Bronchial epithelial cell (primary cell): ENCODE measurements around the gene TTC17. TPM values are rescaled to one million over a fixed set of nuclear protein-coding genes. Genes with fewer than 3 reads are reported as not detected.

Experiments
- DNase-seq: peaks from one replicate; pipeline ENCODE4 v3.0.0-alpha.2; 2010; ENCODE audit warnings: low read depth
- FAIRE-seq: peaks from 2 replicates; lab custom pipeline; 2011; peaks lifted over from hg19 to GRCh38; lab: Jason Lieb, UNC
- H3K27me3 ChIP-seq: 2 replicates; pipeline ENCODE4 v1.5.1; 2011; ENCODE audit warnings: low read length; ENCODE audit not compliant: control insufficient read depth, insufficient read depth
- H3K36me3 ChIP-seq: 2 replicates; pipeline ENCODE4 v1.5.1; 2011; ENCODE audit warnings: low read length; ENCODE audit not compliant: control insufficient read depth, insufficient read depth
- H3K4me3 ChIP-seq: 2 replicates; pipeline ENCODE4 v1.5.1; 2011; ENCODE audit warnings: mild to moderate bottlenecking, low read depth, low read length, control low read depth
- CTCF ChIP-seq: IDR thresholded peaks from 2 replicates; pipeline ENCODE4 v1.5.1; 2011; ENCODE audit warnings: mild to moderate bottlenecking, moderate library complexity, low read length, control low read depth, inconsistent platforms; ENCODE audit not compliant: insufficient read depth, severe bottlenecking
- total RNA-seq: library from RNA; depleted of rRNA; stranded (reverse); fragments of >200 nt; gene quantifications from 2 replicates; pipeline ENCODE4 v1.2.1, GENCODE V29; 2014

The TTC17 gene
- total RNA-seq, 1 donor from 2014 or later = 90.3 TPM

- TF ChIP-seq CTCF = no peak
- peak; percentile 16 for DNase-seq
Observed at GRCh38 chr11:43503417-43503816, 144.7 kb downstream of the TTC17 start.

GRCh38 chr11:43504316-43504950 is 145.7 kb downstream of the TTC17 start:
- peak; percentile 61 for TF ChIP-seq CTCF
- DNase-seq (peak; percentile 33), FAIRE-seq (no peak)
- no peaks in the 10 kb centered on the region for H3K36me3 ChIP-seq
- no peak overlapping the region for H3K4me3 ChIP-seq
- H3K27me3 ChIP-seq = no peaks in the 10 kb centered on the region

More at GRCh38 chr11:43503417-43503816, 144.7 kb downstream of the TTC17 start:
- FAIRE-seq = no peak
- no peak overlapping the region for H3K4me3 ChIP-seq
- H3K27me3 ChIP-seq = no peaks in the 10 kb centered on the region
- no peaks in the 10 kb centered on the region for H3K36me3 ChIP-seq

GRCh38 chr11:43505171-43505570 is 146.5 kb downstream of the TTC17 start:
- Histone ChIP-seq H3K27me3 (no peaks in the 10 kb centered on the region), H3K36me3 (no peaks in the 10 kb centered on the region), H3K4me3 (no peak overlapping the region)
- no peak for FAIRE-seq
- TF ChIP-seq CTCF = no peak
- DNase-seq = no peak

DNA sequence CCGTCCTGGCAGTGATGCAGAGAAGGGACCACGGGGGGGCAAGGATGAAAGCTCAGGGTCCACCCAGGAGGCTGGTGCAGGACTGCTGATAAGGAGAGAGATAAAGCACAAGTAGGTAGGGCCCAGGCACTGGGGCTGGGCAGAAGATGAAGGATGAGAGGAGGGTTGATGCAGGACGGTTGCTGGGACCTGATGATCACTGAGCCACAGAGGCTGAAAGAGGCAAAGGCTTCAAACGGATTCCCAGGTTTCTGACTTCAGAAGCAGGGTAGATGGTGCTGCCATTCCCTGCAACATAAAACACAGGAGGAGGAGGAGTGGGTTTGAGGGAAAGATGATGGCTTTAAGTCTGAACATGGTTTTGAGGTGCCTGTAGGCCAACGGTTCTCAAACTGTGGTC is 148.5 kb downstream of the TTC17 start:
- FAIRE-seq = peak; percentile 32
- H3K27me3 ChIP-seq = no peaks in the 10 kb centered on the region
- no peaks in the 10 kb centered on the region for H3K36me3 ChIP-seq

DNA sequence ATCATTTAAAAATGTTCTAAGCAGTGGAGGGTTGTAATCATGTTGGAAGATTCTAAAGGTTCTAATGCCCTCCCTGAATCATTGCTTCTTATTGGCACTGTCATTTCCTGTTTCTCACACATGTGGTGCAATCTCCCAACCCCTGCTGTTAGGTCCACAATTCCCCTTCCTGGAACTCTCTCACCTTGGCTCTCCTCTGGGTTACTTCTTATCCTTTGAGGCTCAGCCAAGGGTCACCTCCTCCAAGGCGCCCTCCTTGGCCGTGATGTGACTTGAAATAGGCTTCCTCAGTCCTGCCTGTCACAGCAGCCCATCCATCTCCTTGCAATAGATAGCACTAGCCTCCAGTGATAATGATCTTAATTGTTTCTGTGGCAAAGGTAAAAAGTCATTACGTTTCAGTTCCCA is 149.8 kb downstream of the TTC17 start:
- no peak for FAIRE-seq
- no peaks in the 10 kb centered on the region for H3K36me3 ChIP-seq
- no peaks in the 10 kb centered on the region for H3K27me3 ChIP-seq
- no peak overlapping the region for H3K4me3 ChIP-seq
- DNase-seq = peak; percentile 93
- TF ChIP-seq CTCF = no peak

More for the DNA sequence above, 148.5 kb downstream of the TTC17 start:
- no peak overlapping the region for H3K4me3 ChIP-seq
- TF ChIP-seq CTCF = no peak
- DNase-seq = no peak

DNA sequence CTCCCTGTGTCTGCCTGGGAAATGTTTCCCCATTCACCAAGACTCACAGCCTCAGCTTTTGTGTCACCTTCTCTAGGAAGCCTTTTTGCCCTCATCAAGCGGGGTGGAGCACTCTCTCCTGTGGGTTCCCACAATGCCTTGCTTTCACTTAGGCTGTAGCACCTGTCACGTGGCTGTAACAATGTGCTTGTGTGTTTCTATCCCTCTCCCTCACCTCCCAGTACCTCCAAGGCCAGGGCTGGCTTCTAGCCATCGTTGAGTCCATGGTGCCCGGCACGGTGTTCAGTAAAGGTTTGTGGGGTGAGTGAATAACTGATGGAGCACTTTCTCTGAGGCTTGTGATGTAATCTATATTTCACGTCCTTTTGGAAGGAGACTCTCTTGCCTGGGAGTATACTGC is 153.2 kb downstream of the TTC17 start:
- no peak overlapping the region for H3K4me3 ChIP-seq
- no peak for DNase-seq
- no peak for TF ChIP-seq CTCF

More for the DNA sequence above, 153.2 kb downstream of the TTC17 start:
- Histone ChIP-seq H3K27me3 (no peaks in the 10 kb centered on the region), H3K36me3 (no peaks in the 10 kb centered on the region)
- FAIRE-seq = no peak
